Measurements from ENCODE around the gene EPN3.

GRCh38 chr17:50535407-50535806 is 2.9 kb downstream of the EPN3 start:
- TF ChIP-seq CTCF (conservative IDR thresholded peaks at IDR 0.05; ENCODE audit: low read depth, low read length) (no peak), EZH2phosphoT487 (IDR thresholded peaks at IDR 0.05; ENCODE audit: borderline replicate concordance, low read length) (no peak), EZH2 (IDR thresholded peaks at IDR 0.05; ENCODE audit: low read length, unreplicated experiment) (no peak)

Data from PC-3 (cell line).